HepG2 (cell line): ENCODE measurements around the gene GRHPR. TPM values are rescaled to one million over a fixed set of nuclear protein-coding genes. Genes with fewer than 3 reads are reported as not detected.

Experiments used
- CHD4 ChIP-seq: fragments of 200-600 bp; sonication (generic); IDR thresholded peaks from 2 replicates; pipeline ENCODE4 v1.7.0; 2017; ENCODE audit warnings: mild to moderate bottlenecking, low read length, borderline replicate concordance
- CREB1 ChIP-seq, 2 experiments: fragments of 450-650 bp in 1 of 2; IDR thresholded peaks; 2 replicates each; pipeline ENCODE4 v1.6.1; 2016 to 2017; ENCODE audit warnings: control low read depth in 1 of 2, mild to moderate bottlenecking in 1 of 2, missing compliant biosample characterization in 1 of 2, missing genetic modification characterization in 1 of 2
- HDAC1 ChIP-seq: sonication (generic); formaldehyde crosslinking; IDR thresholded peaks from 2 replicates; pipeline ENCODE4 v1.5.1; 2020; ENCODE audit warnings: mild to moderate bottlenecking, missing genetic modification reagents
- NFIB ChIP-seq: sonication (generic); formaldehyde crosslinking; IDR thresholded peaks from 2 replicates; pipeline ENCODE4 v1.9.0; 2021; ENCODE audit warnings: missing genetic modification reagents, mild to moderate bottlenecking, borderline replicate concordance
- NFYC ChIP-seq: IDR thresholded peaks from 2 replicates; pipeline ENCODE4 v1.6.1; 2016; ENCODE audit warnings: missing genetic modification reagents, missing compliant biosample characterization
- SOX13 ChIP-seq, 3 experiments: fragments of 450-650 bp in 1 of 3; sonication (generic) in 1 of 3; formaldehyde crosslinking in 1 of 3; IDR thresholded peaks in 2 of 3; conservative IDR thresholded peaks in 1 of 3; 2 replicates each; pipeline versions ENCODE4 v1.5.0 to v1.6.1; 2016 to 2020; ENCODE audit warnings: antibody characterized with exemption in 1 of 3, mild to moderate bottlenecking in 1 of 3, missing compliant biosample characterization in 1 of 3, missing genetic modification reagents in 1 of 3, moderate library complexity in 1 of 3
- THAP7 ChIP-seq: sonication (generic); formaldehyde crosslinking; IDR thresholded peaks from 2 replicates; pipeline ENCODE4 v1.8.1; 2023; ENCODE audit warnings: mild to moderate bottlenecking, missing genetic modification reagents
- ZEB1 ChIP-seq: IDR thresholded peaks from 2 replicates; pipeline ENCODE4 v1.6.1; 2012; ENCODE audit warnings: mild to moderate bottlenecking, low read depth, inconsistent platforms; ENCODE audit not compliant: insufficient replicate concordance
- ZIK1 ChIP-seq: sonication (generic); formaldehyde crosslinking; IDR thresholded peaks from 2 replicates; pipeline ENCODE4 v1.5.0; 2020; ENCODE audit warnings: mild to moderate bottlenecking, low read depth, missing genetic modification reagents, borderline replicate concordance
- ZNF274 ChIP-seq: sonication (generic); formaldehyde crosslinking; IDR thresholded peaks from 2 replicates; pipeline ENCODE4 v1.5.1; 2020; ENCODE audit warnings: mild to moderate bottlenecking, missing genetic modification reagents
- ZNF563 ChIP-seq: sonication (generic); formaldehyde crosslinking; IDR thresholded peaks from 2 replicates; pipeline ENCODE4 v1.8.0; 2022; ENCODE audit warnings: mild to moderate bottlenecking, moderate library complexity, missing genetic modification reagents
- ZNF616 ChIP-seq: sonication (generic); formaldehyde crosslinking; IDR thresholded peaks from 2 replicates; pipeline ENCODE4 v1.5.0; 2020; ENCODE audit warnings: low read depth, mild to moderate bottlenecking, missing genetic modification reagents
- ZNF773 ChIP-seq: sonication (generic); formaldehyde crosslinking; IDR thresholded peaks from 2 replicates; pipeline ENCODE4 v1.4.0; 2020; ENCODE audit warnings: missing genetic modification reagents, borderline replicate concordance
- ZNF883 ChIP-seq: sonication (generic); formaldehyde crosslinking; IDR thresholded peaks from 2 replicates; pipeline ENCODE4 v1.5.1; 2020; ENCODE audit warnings: mild to moderate bottlenecking, missing genetic modification reagents; ENCODE audit errors: not compliant biosample characterization
- ZSCAN25 ChIP-seq: sonication (generic); formaldehyde crosslinking; IDR thresholded peaks from 2 replicates; pipeline ENCODE4 v1.8.0; 2022; ENCODE audit warnings: mild to moderate bottlenecking, missing genetic modification reagents
- polyA plus RNA-seq, 8 experiments: library from polyadenylated mRNA; depleted of rRNA in 3 of 8; stranded (reverse) in 7 of 8; unstranded in 1 of 8; fragments of >200 nt; fragmentation: Illumina TruSeq in 4 of 8; extraction: Trizol in 4 of 8; gene quantifications; 2 replicates each; pipeline versions ENCODE4 v1.2.1 to v1.2.3, GENCODE V29; 2011 to 2016; ENCODE audit warnings: low read depth in 4 of 8, missing spikeins in 1 of 8, mixed read lengths in 1 of 8; ENCODE audit not compliant: insufficient read depth in 1 of 8
- total RNA-seq, 5 experiments: library from RNA; depleted of rRNA; stranded (reverse); fragments of >200 nt; fragmentation: Illumina TruSeq; extraction: Trizol; gene quantifications; 2 replicates each; pipeline ENCODE4 v1.2.3, GENCODE V29; 2016; ENCODE audit warnings: low read depth in 1 of 5
- TF ChIP-seq, protein P1 (sequence below): IDR thresholded peaks from 2 replicates; pipeline ENCODE4 v1.6.1; 2016; ENCODE audit warnings: control low read depth
- TF ChIP-seq, protein P2 (sequence below): sonication (generic); formaldehyde crosslinking; IDR thresholded peaks from 2 replicates; pipeline ENCODE4 v1.4.0; 2020; ENCODE audit warnings: missing genetic modification reagents, borderline replicate concordance
- TF ChIP-seq, protein P3 (sequence below): sonication (generic); formaldehyde crosslinking; conservative IDR thresholded peaks from 2 replicates; pipeline ENCODE4 v1.4.0; 2020; ENCODE audit warnings: missing genetic modification reagents
- TF ChIP-seq, protein P4 (sequence below): sonication (generic); formaldehyde crosslinking; IDR thresholded peaks from 2 replicates; pipeline ENCODE4 v1.8.0; 2022; ENCODE audit warnings: missing genetic modification reagents, mild to moderate bottlenecking, borderline replicate concordance

The GRHPR gene
- total and polyA plus RNA-seq, 2 of the 13 experiments (the other 11 are each of a cell fraction or from before 2014, with no cell fraction given): 113 to 115 TPM

- TF ChIP-seq, protein P1, sequence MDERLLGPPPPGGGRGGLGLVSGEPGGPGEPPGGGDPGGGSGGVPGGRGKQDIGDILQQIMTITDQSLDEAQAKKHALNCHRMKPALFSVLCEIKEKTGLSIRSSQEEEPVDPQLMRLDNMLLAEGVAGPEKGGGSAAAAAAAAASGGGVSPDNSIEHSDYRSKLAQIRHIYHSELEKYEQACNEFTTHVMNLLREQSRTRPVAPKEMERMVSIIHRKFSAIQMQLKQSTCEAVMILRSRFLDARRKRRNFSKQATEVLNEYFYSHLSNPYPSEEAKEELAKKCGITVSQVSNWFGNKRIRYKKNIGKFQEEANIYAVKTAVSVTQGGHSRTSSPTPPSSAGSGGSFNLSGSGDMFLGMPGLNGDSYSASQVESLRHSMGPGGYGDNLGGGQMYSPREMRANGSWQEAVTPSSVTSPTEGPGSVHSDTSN (CRISPR knock-in tag): no peak
- TF ChIP-seq THAP7 (CRISPR knock-in tag) (no peak), NFIB (CRISPR knock-in tag) (no peak), ZNF616 (CRISPR knock-in tag) (no peak; the same call in 1 of the 2 replicates), SOX13 (IDR thresholded peaks at IDR 0.05) (no peak), SOX13 (CRISPR knock-in tag; conservative IDR thresholded peaks at IDR 0.05 in 1 of 2, IDR thresholded peaks at IDR 0.05 in 1 of 2) (no peak), ZNF274 (CRISPR knock-in tag) (no peak), CREB1 (IDR thresholded peaks at IDR 0.05) (peak; percentile 95), CREB1 (CRISPR knock-in tag; IDR thresholded peaks at IDR 0.05) (peak; percentile 94), CHD4 (no peak; the same call in 1 of the 2 replicates), NFYC (CRISPR knock-in tag) (peak; percentile 94), ZIK1 (no peak; the same call in 1 of the 2 replicates), HDAC1 (CRISPR knock-in tag) (peak; percentile 75; the same call in 1 of the 2 replicates), ZNF563 (CRISPR knock-in tag) (no peak), ZEB1 (no peak), ZNF773 (CRISPR knock-in tag) (no peak), ZNF883 (CRISPR knock-in tag) (no peak), ZSCAN25 (CRISPR knock-in tag) (no peak)
- TF ChIP-seq, protein P2, sequence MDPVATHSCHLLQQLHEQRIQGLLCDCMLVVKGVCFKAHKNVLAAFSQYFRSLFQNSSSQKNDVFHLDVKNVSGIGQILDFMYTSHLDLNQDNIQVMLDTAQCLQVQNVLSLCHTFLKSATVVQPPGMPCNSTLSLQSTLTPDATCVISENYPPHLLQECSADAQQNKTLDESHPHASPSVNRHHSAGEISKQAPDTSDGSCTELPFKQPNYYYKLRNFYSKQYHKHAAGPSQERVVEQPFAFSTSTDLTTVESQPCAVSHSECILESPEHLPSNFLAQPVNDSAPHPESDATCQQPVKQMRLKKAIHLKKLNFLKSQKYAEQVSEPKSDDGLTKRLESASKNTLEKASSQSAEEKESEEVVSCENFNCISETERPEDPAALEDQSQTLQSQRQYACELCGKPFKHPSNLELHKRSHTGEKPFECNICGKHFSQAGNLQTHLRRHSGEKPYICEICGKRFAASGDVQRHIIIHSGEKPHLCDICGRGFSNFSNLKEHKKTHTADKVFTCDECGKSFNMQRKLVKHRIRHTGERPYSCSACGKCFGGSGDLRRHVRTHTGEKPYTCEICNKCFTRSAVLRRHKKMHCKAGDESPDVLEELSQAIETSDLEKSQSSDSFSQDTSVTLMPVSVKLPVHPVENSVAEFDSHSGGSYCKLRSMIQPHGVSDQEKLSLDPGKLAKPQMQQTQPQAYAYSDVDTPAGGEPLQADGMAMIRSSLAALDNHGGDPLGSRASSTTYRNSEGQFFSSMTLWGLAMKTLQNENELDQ (CRISPR knock-in tag): no peak
- TF ChIP-seq, protein P3, sequence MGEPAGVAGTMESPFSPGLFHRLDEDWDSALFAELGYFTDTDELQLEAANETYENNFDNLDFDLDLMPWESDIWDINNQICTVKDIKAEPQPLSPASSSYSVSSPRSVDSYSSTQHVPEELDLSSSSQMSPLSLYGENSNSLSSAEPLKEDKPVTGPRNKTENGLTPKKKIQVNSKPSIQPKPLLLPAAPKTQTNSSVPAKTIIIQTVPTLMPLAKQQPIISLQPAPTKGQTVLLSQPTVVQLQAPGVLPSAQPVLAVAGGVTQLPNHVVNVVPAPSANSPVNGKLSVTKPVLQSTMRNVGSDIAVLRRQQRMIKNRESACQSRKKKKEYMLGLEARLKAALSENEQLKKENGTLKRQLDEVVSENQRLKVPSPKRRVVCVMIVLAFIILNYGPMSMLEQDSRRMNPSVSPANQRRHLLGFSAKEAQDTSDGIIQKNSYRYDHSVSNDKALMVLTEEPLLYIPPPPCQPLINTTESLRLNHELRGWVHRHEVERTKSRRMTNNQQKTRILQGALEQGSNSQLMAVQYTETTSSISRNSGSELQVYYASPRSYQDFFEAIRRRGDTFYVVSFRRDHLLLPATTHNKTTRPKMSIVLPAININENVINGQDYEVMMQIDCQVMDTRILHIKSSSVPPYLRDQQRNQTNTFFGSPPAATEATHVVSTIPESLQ (CRISPR knock-in tag): no peak
- TF ChIP-seq, protein P4, sequence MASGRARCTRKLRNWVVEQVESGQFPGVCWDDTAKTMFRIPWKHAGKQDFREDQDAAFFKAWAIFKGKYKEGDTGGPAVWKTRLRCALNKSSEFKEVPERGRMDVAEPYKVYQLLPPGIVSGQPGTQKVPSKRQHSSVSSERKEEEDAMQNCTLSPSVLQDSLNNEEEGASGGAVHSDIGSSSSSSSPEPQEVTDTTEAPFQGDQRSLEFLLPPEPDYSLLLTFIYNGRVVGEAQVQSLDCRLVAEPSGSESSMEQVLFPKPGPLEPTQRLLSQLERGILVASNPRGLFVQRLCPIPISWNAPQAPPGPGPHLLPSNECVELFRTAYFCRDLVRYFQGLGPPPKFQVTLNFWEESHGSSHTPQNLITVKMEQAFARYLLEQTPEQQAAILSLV: no peak
Measured at GRCh38 chr9:37465249-37466036, 42.9 kb downstream of the GRHPR start, which contains the start of gene ZBTB5 (continued).
